NT2/D1 (cell line): ENCODE results near the gene BTBD18.
A peak's percentile ranks its signal among the peaks of the same experiment; 100 is the strongest.

ENCODE experiments used
- DNase-seq: peaks from one replicate; pipeline ENCODE4 v3.0.0-alpha.2; 2011; ENCODE audit warnings: low read depth, low spot score
- H3K27me3 ChIP-seq: 2 replicates; pipeline ENCODE4 v1.6.0; 2011; ENCODE audit warnings: mild to moderate bottlenecking; ENCODE audit not compliant: insufficient read length, insufficient read depth
- H3K36me3 ChIP-seq: 2 replicates; pipeline ENCODE4 v1.6.1; 2011; ENCODE audit warnings: mild to moderate bottlenecking, low read length, mixed read lengths; ENCODE audit not compliant: insufficient read depth, insufficient read length
- H3K4me1 ChIP-seq: 2 replicates; pipeline ENCODE4 v1.5.1; 2011; ENCODE audit not compliant: insufficient read depth, insufficient read length
- H3K4me3 ChIP-seq: 2 replicates; pipeline ENCODE4 v1.5.1; 2011; ENCODE audit warnings: low read depth; ENCODE audit not compliant: insufficient read length
- H3K9ac ChIP-seq: 2 replicates; pipeline ENCODE4 v1.6.0; 2011; ENCODE audit warnings: low read depth; ENCODE audit not compliant: insufficient read length
- H3K9me3 ChIP-seq: 2 replicates; pipeline ENCODE4 v1.5.1; 2011; ENCODE audit warnings: mild to moderate bottlenecking, low read length; ENCODE audit not compliant: insufficient read depth
- SUZ12 ChIP-seq: IDR thresholded peaks from 2 replicates; pipeline ENCODE4 v1.6.1; 2011; ENCODE audit not compliant: insufficient read length, insufficient read depth; ENCODE audit errors: extremely low read depth
- YY1 ChIP-seq: IDR thresholded peaks from 2 replicates; pipeline ENCODE4 v1.6.1; 2011; ENCODE audit not compliant: insufficient read length, insufficient read depth
- ZNF274 ChIP-seq: IDR thresholded peaks from 2 replicates; pipeline ENCODE4 v1.6.1; 2011; ENCODE audit warnings: mild to moderate bottlenecking, low read depth, low read length

BTBD18 gene

DNA sequence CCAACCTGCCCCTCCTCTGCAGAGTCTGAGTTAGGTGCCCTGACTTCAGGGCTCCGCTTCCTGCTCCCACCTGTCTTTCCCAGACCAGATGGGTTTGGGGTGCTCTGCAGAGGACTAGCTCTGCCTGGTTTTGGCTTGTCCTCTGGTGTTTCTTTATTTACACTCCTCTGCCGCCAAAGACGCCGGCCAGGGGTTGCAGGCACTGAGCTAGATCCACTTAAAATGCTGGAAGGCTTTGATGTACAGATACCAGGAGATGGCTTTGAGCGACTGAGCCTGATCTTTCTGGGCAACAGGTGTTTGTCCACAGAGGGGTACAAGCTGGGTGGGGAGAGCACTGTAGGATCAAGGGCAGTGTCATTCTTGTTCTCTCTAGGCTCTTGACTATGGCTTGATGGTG, 6.4 kb downstream of the BTBD18 start:
- no peaks in the 10 kb centered on the region for H3K9me3 ChIP-seq
- no peak for TF ChIP-seq YY1
- no peak for TF ChIP-seq SUZ12
- TF ChIP-seq ZNF274: no peak
- no peak overlapping the region for H3K9ac ChIP-seq
- H3K4me3 ChIP-seq: no peak overlapping the region
- H3K27me3 ChIP-seq: no peaks in the 10 kb centered on the region
- no peak for DNase-seq
- no peaks in the 10 kb centered on the region for H3K4me1 ChIP-seq
- H3K36me3 ChIP-seq: peaks cover 43% of the 10 kb centered on the region

DNA sequence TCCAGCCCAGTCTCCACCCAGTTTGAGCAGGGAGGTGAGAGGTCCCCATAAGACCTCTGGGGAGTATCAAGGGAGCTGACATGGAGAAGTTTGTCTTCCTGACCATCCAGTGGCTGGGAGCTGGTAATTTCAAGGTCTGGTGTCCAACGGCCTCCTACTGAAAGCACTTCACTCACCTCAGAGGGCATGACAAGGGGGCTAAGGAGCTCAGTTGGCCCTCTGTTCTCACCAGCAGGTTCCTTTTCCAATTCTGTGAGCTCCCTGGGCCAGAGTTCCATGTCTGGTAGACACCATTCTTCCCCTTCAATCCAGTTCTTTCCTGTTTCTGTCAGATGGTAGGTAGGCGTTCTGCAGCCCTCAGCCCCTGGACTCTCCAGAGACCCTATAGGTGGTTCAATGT, 7.3 kb downstream of the BTBD18 start:
- TF ChIP-seq SUZ12 (no peak), ZNF274 (no peak), YY1 (no peak)
- H3K4me1 ChIP-seq: no peaks in the 10 kb centered on the region
- DNase-seq: no peak
- no peak overlapping the region for H3K9ac ChIP-seq
- H3K9me3 ChIP-seq: no peaks in the 10 kb centered on the region
- H3K36me3 ChIP-seq: peaks cover 50% of the 10 kb centered on the region
- no peak overlapping the region for H3K4me3 ChIP-seq
- no peaks in the 10 kb centered on the region for H3K27me3 ChIP-seq

DNA sequence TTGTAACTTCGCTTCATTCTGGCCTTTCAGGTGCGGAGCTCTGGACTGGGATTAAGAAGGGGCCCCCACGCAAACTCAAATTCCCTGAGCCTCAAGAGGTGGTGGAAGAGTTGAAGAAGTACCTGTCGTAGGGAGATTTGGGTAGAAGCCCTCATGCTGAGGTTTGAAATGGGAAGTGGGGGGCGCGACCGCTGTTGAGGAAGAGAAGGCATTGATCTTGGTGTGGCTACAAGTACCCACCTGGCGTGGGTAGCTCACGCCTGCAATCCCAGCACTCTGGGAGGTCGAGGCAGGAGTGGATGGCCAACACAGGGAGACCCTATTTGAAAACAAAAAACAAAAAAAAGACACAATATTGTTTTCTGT, 9.5 kb downstream of the BTBD18 start:
- Histone ChIP-seq H3K4me1 (no peaks in the 10 kb centered on the region), H3K36me3 (peaks cover 73% of the 10 kb centered on the region), H3K4me3 (peak overlapping the region; percentile 91), H3K27me3 (no peaks in the 10 kb centered on the region), H3K9ac (peak overlapping the region; percentile 91), H3K9me3 (no peaks in the 10 kb centered on the region)
- no peak for DNase-seq
- TF ChIP-seq SUZ12: no peak
- TF ChIP-seq ZNF274: no peak
- TF ChIP-seq YY1: no peak

DNA sequence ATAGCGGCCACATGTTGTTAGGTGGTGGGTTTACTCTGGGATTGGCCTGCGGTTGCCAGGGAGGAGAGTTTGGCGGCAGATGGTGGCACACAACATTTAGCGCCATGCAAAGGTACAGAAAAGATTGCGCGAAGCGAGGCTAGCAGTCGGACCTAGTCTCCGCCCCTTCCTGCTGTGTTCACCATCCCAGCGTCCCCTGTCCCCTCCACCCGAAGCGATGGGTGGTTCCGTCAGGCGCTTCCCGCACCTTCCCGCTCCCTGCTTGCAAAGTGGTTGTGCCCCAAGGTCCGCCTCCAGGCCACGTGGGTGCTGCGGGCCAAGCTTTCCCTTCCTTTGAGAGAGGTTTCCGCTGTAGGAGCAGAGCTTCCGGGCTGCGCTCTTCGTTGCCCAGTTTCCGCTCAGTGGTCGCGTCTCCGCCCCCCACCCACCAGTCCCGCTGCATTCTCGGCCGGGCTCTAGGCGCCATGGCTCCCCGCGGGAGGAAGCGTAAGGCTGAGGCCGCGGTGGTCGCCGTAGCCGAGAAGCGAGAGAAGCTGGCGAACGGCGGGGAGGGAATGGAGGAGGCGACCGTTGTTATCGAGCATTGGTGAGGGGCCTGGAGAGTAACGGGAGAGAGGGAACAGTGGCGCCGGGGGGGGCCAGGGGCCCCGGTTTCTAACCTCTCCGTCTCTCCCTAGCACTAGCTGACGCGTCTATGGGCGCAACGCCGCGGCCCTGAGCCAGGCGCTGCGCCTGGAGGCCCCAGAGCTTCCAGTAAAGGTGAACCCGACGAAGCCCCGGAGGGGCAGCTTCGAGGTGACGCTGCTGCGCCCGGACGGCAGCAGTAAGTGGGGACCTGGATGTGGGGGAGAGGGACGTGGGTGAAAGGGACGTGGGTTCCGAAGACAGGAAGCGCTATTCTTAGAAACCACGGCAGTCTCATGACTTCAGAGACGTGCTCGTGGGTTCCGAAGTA, 10.2 kb downstream of the BTBD18 start, which contains the start of gene SELENOH:
Gene SELENOH (plus strand): TSS at position 360 of the 955 bp plus-strand sequence. CDS start 105 bp downstream, at position 465.
- H3K9me3 ChIP-seq: no peaks in the 10 kb centered on the region
- H3K9ac ChIP-seq: peak within 1 kb of the TSS; percentile 91
- H3K4me3 ChIP-seq: peak within 1 kb of the TSS; percentile 91
- no peaks in the 10 kb centered on the region for H3K4me1 ChIP-seq
- peak; percentile 97 for DNase-seq
- H3K36me3 ChIP-seq: peaks cover 75% of the 10 kb centered on the region
- H3K27me3 ChIP-seq: no peaks in the 10 kb centered on the region
- TF ChIP-seq SUZ12 (no peak), ZNF274 (no peak), YY1 (peak; percentile 50)

DNA sequence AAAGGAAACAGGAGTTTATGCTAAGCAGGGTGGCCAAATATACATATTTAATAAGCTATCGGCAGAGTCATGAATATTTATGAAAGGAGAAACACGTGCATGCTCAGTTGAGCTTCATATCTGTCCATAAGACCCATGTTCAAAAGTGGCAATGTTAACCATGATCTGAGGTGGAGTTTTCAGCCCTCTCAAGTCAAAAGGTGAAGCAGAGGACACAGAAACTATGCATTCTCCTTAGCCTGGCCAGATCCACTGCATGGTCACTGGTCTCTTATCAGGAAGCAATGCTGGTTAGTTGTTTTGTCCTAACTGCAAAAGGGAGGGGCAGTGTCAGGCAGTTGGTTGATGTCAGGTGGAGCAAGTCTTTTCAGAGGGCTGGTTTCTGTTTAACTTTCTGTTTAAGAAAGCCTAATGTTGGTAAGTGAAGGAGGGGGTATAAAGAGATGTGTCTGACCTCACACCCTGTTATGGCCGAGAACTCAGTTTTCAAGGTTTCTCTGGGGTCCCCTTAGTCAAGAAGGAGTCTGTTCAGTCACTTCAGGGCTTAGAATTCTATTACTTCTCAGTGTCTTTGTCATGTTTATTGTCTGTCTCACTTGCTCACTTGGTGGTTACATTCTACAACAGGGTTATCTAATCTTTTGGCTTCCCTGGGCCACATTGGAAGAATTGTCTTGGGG, 15.9 kb downstream of the BTBD18 start:
- Histone ChIP-seq H3K9ac (no peak overlapping the region), H3K27me3 (no peaks in the 10 kb centered on the region), H3K4me1 (peaks cover 3% of the 10 kb centered on the region), H3K36me3 (peaks cover 42% of the 10 kb centered on the region), H3K9me3 (no peaks in the 10 kb centered on the region), H3K4me3 (no peak overlapping the region)
- TF ChIP-seq YY1 (no peak), ZNF274 (no peak), SUZ12 (no peak)
- DNase-seq: no peak

DNA sequence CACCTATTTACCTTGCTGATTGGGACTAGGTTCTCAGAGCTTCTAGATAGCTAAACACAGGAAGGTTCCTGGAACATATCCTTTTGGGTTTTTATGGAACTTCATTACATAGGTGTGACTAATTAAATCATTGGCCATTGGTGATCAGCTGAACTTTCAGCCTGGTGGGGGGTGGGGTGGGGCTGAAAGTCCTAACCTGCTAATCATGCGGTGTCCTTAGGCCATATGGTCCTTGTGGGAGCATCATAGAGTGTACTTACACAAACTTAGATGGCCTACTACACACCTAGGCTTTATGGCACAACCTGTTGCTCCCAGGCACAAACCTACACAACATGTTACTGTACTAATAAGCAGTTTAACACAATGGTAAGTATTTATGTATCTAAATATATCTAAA, 19.0 kb downstream of the BTBD18 start:
- H3K36me3 ChIP-seq: peaks cover 22% of the 10 kb centered on the region
- no peak overlapping the region for H3K9ac ChIP-seq
- TF ChIP-seq ZNF274: no peak
- no peak for TF ChIP-seq YY1
- no peak for TF ChIP-seq SUZ12
- DNase-seq: no peak
- H3K27me3 ChIP-seq: no peaks in the 10 kb centered on the region
- peaks cover 3% of the 10 kb centered on the region for H3K4me1 ChIP-seq
- H3K4me3 ChIP-seq: no peak overlapping the region
- H3K9me3 ChIP-seq: no peaks in the 10 kb centered on the region

DNA sequence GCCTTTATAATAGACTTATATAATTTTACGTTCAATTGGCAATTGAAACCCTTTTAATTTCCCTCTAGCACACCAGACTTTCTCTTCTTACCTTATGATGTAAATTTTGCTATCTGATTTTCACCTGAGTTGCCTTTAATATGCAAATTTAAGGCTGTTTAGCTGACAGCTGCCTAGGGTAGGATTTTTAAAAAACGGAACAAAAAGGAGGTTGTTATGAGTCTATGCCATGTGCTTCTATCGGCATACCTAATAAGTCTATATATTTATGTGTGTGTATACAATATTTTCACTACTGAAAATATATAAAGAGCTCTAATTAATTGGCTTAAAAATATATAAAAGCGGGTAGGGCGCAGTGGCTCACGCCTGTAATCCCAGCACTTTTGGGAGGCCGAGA, 22.1 kb downstream of the BTBD18 start:
- no peak for TF ChIP-seq SUZ12
- no peaks in the 10 kb centered on the region for H3K27me3 ChIP-seq
- no peak for DNase-seq
- H3K36me3 ChIP-seq: peaks cover 24% of the 10 kb centered on the region
- peaks cover 3% of the 10 kb centered on the region for H3K4me1 ChIP-seq
- H3K9me3 ChIP-seq: no peaks in the 10 kb centered on the region
- H3K4me3 ChIP-seq: no peak overlapping the region
- no peak overlapping the region for H3K9ac ChIP-seq
